HG02970 (cell line): ENCODE results near the gene PPFIA3.
"Not testable (repeated sequence)": the region's sequence is repeated elsewhere in the genome, so short reads cannot be mapped to it uniquely, and the experiment has no call there.

Experiments
- ATAC-seq: cut with Tn5 transposase; IDR thresholded peaks from one replicate; pipeline ENCODE4 v1.9.1; 2021; ENCODE audit warnings: mild to moderate bottlenecking, moderate library complexity, moderate number of reproducible peaks; ENCODE audit not compliant: unreplicated experiment, low FRiP score

Gene PPFIA3

GRCh38 chr19:49120868-49121267, 1.5 kb downstream of the PPFIA3 start:
- no peak for ATAC-seq

- ATAC-seq = not testable (repeated sequence)
Observed at GRCh38 chr19:49121841-49122240, 2.5 kb downstream of the PPFIA3 start.

- not testable (repeated sequence) for ATAC-seq
Observed at GRCh38 chr19:49123285-49123684, 3.9 kb downstream of the PPFIA3 start.

- no peak for ATAC-seq
Observed at GRCh38 chr19:49125025-49125731, 5.8 kb downstream of the PPFIA3 start.

GRCh38 chr19:49126575-49126974, 7.2 kb downstream of the PPFIA3 start:
- no peak for ATAC-seq

GRCh38 chr19:49127225-49127624, 7.9 kb downstream of the PPFIA3 start:
- ATAC-seq = not testable (repeated sequence)

GRCh38 chr19:49127674-49128544, 8.6 kb downstream of the PPFIA3 start:
- peak; percentile 78 for ATAC-seq

- no peak for ATAC-seq
Observed at GRCh38 chr19:49128545-49129237, 9.3 kb downstream of the PPFIA3 start.

GRCh38 chr19:49129238-49129583, 9.9 kb downstream of the PPFIA3 start:
- ATAC-seq = no peak

- no peak for ATAC-seq
Observed at GRCh38 chr19:49130325-49130724, 11.0 kb downstream of the PPFIA3 start.

- ATAC-seq = no peak
Observed at GRCh38 chr19:49132974-49133609, 13.7 kb downstream of the PPFIA3 start.

GRCh38 chr19:49133621-49134454, 14.5 kb downstream of the PPFIA3 start:
- no peak for ATAC-seq

- ATAC-seq = no peak
Observed at GRCh38 chr19:49135686-49136085, 16.3 kb downstream of the PPFIA3 start.

GRCh38 chr19:49136771-49137171, 17.4 kb downstream of the PPFIA3 start:
- ATAC-seq = no peak

- ATAC-seq = no peak
Observed at GRCh38 chr19:49140951-49141350, 21.6 kb downstream of the PPFIA3 start.

GRCh38 chr19:49141352-49141751, 22.0 kb downstream of the PPFIA3 start:
- ATAC-seq = no peak

GRCh38 chr19:49142866-49143335, 23.6 kb downstream of the PPFIA3 start:
- ATAC-seq = no peak

GRCh38 chr19:49145573-49146407, 26.4 kb downstream of the PPFIA3 start:
- ATAC-seq = no peak

GRCh38 chr19:49146408-49146770, 27.0 kb downstream of the PPFIA3 start:
- ATAC-seq = not testable (repeated sequence)
